DND-41 (cell line): Measurements from ENCODE around the gene PPP1R16B.

ENCODE experiments used
- CTCF ChIP-seq: IDR thresholded peaks from 2 replicates; pipeline ENCODE4 v1.5.1; 2012; ENCODE audit warnings: borderline replicate concordance, low read length, moderate library complexity, mild to moderate bottlenecking; ENCODE audit not compliant: poor library complexity, severe bottlenecking; ENCODE audit errors: extremely low read depth
- EZH2 ChIP-seq: IDR thresholded peaks from 3 replicates; pipeline ENCODE4 v1.6.1; 2012; ENCODE audit warnings: borderline replicate concordance, low read depth, mild to moderate bottlenecking, moderate library complexity, low read length, inconsistent platforms; ENCODE audit not compliant: severe bottlenecking

GRCh38 chr20:38897267-38897666 is 91.8 kb downstream of the PPP1R16B start:
- TF ChIP-seq CTCF = no peak
- no peak for TF ChIP-seq EZH2
